ENCODE data around the gene FANCE. TPM values are rescaled to one million over a fixed set of nuclear protein-coding genes. Genes with fewer than 3 reads are reported as not detected.

FANCE gene
- total RNA-seq, 2 experiments from 2014 or later = 1.6 to 1.7 TPM

DNA sequence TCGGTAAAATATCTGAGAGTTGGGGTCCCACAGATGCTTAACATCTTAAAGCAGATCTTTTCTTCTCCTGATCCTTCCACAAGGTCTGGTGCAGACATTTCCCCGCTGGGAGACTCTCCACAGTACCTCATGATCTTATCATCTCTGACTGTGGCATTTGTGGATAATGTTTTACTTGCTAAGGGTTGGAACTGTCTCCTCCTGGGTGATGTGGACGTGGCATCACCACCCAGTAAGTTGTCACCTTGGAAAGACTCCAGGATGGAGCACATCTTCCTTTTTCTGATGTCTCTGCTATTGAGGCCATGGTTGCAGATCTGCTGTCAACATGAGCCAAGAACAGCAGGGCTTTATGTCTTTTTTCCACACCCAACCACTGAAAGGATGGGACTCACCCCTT lies 42.0 kb upstream of the FANCE start:
- H3K36me3 ChIP-seq (ENCODE audit: insufficient read depth, low read length) = peaks cover 38% of the 10 kb centered on the region
- Mint-ChIP-seq H3K27ac (peak overlapping the region; percentile 24), H3K27me3 (no peaks in the 10 kb centered on the region), H3K4me3 (no peak overlapping the region), H3K36me3 (ENCODE audit: low read depth) (peaks cover 50% of the 10 kb centered on the region), H3K9me3 (no peaks in the 10 kb centered on the region), H3K4me1 (ENCODE audit: low read depth) (peaks cover 33% of the 10 kb centered on the region)
- intact Hi-C loops (cut with DNase I, micrococcal nuclease) = no loop called here
- peaks cover 20% of the 10 kb centered on the region for H3K4me1 ChIP-seq (ENCODE audit: insufficient read depth, low read length)
- TF ChIP-seq, protein P1, sequence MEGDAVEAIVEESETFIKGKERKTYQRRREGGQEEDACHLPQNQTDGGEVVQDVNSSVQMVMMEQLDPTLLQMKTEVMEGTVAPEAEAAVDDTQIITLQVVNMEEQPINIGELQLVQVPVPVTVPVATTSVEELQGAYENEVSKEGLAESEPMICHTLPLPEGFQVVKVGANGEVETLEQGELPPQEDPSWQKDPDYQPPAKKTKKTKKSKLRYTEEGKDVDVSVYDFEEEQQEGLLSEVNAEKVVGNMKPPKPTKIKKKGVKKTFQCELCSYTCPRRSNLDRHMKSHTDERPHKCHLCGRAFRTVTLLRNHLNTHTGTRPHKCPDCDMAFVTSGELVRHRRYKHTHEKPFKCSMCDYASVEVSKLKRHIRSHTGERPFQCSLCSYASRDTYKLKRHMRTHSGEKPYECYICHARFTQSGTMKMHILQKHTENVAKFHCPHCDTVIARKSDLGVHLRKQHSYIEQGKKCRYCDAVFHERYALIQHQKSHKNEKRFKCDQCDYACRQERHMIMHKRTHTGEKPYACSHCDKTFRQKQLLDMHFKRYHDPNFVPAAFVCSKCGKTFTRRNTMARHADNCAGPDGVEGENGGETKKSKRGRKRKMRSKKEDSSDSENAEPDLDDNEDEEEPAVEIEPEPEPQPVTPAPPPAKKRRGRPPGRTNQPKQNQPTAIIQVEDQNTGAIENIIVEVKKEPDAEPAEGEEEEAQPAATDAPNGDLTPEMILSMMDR (IDR thresholded peaks at IDR 0.05) = no peak
- no peak for ATAC-seq (ENCODE audit: poor library complexity)
- H3K4me3 ChIP-seq (ENCODE audit: low read length) = no peak overlapping the region
- H3K9me3 ChIP-seq (ENCODE audit: control insufficient read depth in 1 of 2, insufficient read depth in 1 of 2, low read length in 2 of 2) = no peaks in the 10 kb centered on the region
- ChIA-PET POLR2A (no interaction called here), CTCF (no interaction called here)
- DNase-seq = no peak
- H3K27ac ChIP-seq (ENCODE audit: low read depth in 1 of 2, low read length in 2 of 2) = no peak overlapping the region
- H3K27me3 ChIP-seq (ENCODE audit: control insufficient read depth in 1 of 2, insufficient read depth in 2 of 2, low read length in 2 of 2) = no peaks in the 10 kb centered on the region

DNA sequence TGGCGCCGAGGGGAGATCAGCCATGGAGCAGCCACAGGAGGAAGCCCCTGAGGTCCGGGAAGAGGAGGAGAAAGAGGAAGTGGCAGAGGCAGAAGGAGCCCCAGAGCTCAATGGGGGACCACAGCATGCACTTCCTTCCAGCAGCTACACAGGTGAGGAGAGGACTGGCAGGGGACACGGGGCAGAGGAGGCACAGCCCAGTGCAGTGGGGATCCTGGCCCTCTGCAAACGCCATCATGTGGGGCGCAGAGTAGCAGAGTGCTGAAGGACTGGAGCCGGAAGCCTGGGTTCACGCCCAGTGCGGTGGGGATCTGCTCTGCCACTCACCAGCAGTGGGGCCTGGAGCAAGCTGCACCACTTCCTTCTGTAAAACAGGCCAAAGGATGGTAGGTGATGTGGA lies 41.1 kb upstream of the FANCE start:
- Mint-ChIP-seq H3K9me3 (no peaks in the 10 kb centered on the region), H3K27ac (peak overlapping the region; percentile 24), H3K4me1 (ENCODE audit: low read depth) (peaks cover 38% of the 10 kb centered on the region), H3K27me3 (no peaks in the 10 kb centered on the region), H3K36me3 (ENCODE audit: low read depth) (peaks cover 57% of the 10 kb centered on the region), H3K4me3 (no peak overlapping the region)
- POLR2A ChIA-PET = no interaction called here
- intact Hi-C loops (cut with DNase I, micrococcal nuclease) = no loop called here
- Histone ChIP-seq H3K4me1 (ENCODE audit: insufficient read depth, low read length) (peaks cover 21% of the 10 kb centered on the region), H3K27me3 (ENCODE audit: control insufficient read depth in 1 of 2, insufficient read depth in 2 of 2, low read length in 2 of 2) (no peaks in the 10 kb centered on the region), H3K9me3 (ENCODE audit: control insufficient read depth in 1 of 2, insufficient read depth in 1 of 2, low read length in 2 of 2) (no peaks in the 10 kb centered on the region), H3K36me3 (ENCODE audit: insufficient read depth, low read length) (peaks cover 45% of the 10 kb centered on the region), H3K4me3 (ENCODE audit: low read length) (no peak overlapping the region), H3K27ac (ENCODE audit: low read depth in 1 of 2, low read length in 2 of 2) (no peak overlapping the region)
- TF ChIP-seq, protein P1 (IDR thresholded peaks at IDR 0.05) = no peak
- DNase-seq (peak in 4 of 14 experiments; percentile 6 to 36 (median 24)), ATAC-seq (ENCODE audit: poor library complexity) (peak; percentile 65)
- CTCF ChIA-PET = no interaction called here

DNA sequence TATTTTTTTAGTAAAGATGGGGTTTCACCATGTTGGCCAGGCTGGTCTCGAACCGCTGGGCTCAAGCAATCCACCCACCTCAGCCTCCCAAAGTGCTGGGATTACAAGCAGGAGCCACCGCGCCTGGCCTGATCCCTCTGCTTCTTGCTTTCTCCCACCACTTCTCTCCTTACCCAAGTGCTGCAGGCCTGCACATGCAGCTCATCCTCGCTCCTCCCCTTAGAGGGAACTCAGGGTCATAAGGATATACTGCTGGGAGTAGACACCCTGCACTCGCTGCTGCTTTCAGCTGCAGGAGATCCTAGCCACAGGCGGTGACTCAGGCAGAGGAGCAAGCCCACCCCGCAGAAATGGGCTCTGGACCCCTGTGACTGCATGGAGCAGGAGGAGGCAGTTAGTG lies 40.0 kb upstream of the FANCE start:
- H3K9me3 ChIP-seq (ENCODE audit: control insufficient read depth in 1 of 2, insufficient read depth in 1 of 2, low read length in 2 of 2) = no peaks in the 10 kb centered on the region
- DNase-seq (no peak), ATAC-seq (ENCODE audit: poor library complexity) (no peak)
- no peak overlapping the region for H3K4me3 ChIP-seq (ENCODE audit: low read length)
- Mint-ChIP-seq H3K27ac (peak overlapping the region; percentile 24), H3K36me3 (ENCODE audit: low read depth) (peaks cover 66% of the 10 kb centered on the region), H3K27me3 (no peaks in the 10 kb centered on the region), H3K9me3 (no peaks in the 10 kb centered on the region), H3K4me1 (ENCODE audit: low read depth) (peaks cover 38% of the 10 kb centered on the region), H3K4me3 (no peak overlapping the region)
- peaks cover 51% of the 10 kb centered on the region for H3K36me3 ChIP-seq (ENCODE audit: insufficient read depth, low read length)
- H3K27me3 ChIP-seq (ENCODE audit: control insufficient read depth in 1 of 2, insufficient read depth in 2 of 2, low read length in 2 of 2) = no peaks in the 10 kb centered on the region
- H3K4me1 ChIP-seq (ENCODE audit: insufficient read depth, low read length) = peaks cover 22% of the 10 kb centered on the region
- ChIA-PET POLR2A (no interaction called here), CTCF (no interaction called here)
- TF ChIP-seq, protein P1 (IDR thresholded peaks at IDR 0.05) = no peak
- no peak overlapping the region for H3K27ac ChIP-seq (ENCODE audit: low read depth in 1 of 2, low read length in 2 of 2)
- intact Hi-C loops (cut with DNase I, micrococcal nuclease) = no loop called here

Measured in CD4-positive, alpha-beta T cell (primary cell).